Activated CD8-positive, alpha-beta memory T cell treated with anti-CD3 and anti-CD28 coated beads, Interleukin-2, amount 50 U/mL, for 1 hour (primary cell): ENCODE results near the gene UBAC2.
"Not testable (repeated sequence)": the region's sequence is repeated elsewhere in the genome, so short reads cannot be mapped to it uniquely, and the experiment has no call there.

Source experiments
- DNase-seq: peaks from one replicate; pipeline ENCODE4 v3.0.0-alpha.2; 2020; ENCODE audit errors: extremely low read depth

The UBAC2 gene

DNA sequence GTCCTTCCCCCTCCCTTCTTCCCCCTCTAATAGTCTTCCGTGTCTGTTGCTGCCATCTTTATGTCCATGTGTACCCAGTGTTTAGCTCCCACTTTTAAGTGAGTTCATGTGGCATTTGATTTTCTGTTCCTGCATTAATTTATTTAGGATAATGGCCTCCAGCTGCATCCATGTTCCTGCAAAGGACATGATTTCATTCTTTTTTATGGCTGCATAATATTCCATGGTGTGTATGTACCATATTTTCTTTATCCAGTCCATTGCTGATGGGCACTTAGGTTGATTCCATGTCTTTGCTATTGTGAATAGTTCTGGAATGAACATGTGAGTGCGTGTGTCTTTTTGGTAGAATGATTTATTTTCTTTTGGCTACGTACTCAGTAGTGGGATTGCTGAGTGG lies 48.5 kb downstream of the UBAC2 start:
- not testable (repeated sequence) for DNase-seq

DNA sequence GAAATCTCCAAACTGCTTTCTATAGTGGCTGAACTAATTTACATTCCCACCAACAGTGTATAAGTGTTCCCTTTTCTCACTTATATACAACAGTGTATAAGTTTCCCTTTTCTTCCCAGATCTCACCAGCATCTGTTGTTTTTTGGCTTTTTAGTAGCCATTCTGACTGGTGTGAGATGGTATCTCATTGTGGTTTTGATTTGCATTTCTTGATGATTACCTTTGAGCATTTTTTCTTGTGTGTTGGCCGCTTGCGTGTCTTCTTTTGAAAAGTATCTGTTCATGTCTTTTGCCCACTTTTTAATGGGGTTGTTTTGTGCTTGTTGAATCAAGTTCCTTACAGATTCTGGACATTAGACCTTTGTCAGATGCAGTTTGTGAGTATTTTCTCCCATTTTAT lies 49.0 kb downstream of the UBAC2 start:
- DNase-seq = not testable (repeated sequence)

DNA sequence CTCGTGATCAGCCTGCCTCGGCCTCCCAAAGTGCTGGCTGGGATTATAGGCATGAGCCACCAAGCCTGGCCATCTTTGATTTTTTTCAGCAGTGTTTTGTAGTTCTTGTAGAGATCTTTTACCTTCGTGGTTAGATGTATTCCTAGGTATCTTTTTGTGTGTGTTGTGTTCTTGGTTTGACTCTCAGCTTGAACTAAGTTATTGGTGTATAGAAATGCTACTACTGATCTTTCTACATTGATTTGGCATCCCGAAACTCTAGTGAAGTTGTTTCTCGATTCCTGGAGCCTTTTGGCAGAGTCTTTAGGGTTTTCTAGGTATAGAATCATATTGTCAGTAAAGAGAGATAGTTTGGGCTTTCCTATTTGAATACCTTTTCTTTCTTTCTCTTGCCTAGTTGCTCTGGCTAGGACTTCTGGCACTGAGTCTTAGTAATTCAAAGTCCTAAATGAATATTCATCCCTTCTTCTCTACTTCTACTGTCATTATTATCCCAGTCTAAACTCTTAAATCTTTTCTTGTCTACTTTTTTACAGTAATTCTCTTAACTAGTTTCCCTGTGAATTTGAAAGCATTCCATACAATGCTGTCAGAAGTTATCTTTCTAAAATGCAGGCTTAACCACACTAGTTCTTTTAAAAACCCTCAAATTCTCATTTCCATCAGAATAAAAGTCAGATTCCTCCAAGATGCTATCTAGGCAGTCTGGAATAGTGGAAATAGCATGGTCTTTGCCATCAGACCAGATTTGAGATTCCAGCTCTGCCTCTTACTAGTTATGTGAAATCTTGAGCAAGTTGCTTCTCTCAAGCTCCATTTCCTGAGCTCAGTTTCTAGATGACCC lies 50.5 kb downstream of the UBAC2 start:
- no peak for DNase-seq

DNA sequence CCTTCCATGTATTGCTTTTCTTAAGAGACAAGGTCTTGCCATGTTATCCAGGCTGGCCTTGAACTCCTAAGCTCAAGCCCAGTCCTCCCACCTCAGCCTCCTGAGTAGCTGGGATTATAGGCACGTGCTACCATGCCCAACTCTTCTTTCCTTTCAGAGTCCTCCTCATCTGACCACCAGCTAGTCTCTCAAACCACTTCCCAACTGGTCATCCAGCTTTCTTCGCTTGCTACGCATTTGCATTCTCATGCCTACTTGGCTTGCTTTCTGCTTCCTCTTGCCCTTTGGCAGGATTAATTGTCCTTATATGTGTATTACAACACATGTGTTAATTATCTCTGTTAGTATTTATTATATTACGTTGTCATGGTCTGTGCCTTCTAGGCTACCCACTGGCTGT lies 51.3 kb downstream of the UBAC2 start:
- no peak for DNase-seq

DNA sequence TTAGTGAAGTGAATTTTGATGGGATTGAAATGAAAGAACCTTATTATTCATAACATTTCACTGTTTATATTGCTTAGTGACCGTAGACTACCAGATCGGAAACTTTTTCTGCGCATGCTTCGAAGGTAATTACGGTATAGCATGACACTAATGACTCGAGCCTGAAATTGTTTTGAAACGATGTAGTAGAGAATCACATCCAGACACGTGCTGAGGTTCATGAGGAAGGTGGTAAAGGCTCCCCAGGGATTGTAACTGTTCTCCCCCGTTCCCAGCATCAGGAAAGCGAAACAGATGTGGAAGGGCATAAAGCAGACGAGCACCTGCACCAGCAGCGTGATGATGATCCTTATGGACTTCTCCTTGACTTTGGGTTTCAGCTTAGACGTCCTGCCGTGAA lies 54.2 kb downstream of the UBAC2 start:
- DNase-seq = no peak

DNA sequence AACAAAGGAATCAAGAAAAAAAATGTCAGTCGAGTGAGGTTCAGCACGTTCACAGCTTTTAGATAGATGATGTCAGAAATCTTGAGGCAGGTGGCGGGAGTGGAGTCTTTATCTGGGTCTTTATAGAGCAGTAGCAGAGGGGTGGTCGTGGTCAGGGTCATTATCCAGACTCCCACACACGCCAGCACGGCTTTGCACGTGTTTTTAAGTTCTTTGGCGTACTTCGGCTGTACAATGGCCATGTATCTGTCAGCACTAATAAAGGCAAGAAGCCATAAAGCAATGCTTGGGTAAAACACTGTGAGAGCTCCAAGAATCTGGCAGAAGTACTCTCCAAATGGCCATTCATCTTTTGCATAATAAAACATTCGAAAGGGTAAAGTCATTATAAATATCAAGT lies 54.6 kb downstream of the UBAC2 start:
- no peak for DNase-seq

DNA sequence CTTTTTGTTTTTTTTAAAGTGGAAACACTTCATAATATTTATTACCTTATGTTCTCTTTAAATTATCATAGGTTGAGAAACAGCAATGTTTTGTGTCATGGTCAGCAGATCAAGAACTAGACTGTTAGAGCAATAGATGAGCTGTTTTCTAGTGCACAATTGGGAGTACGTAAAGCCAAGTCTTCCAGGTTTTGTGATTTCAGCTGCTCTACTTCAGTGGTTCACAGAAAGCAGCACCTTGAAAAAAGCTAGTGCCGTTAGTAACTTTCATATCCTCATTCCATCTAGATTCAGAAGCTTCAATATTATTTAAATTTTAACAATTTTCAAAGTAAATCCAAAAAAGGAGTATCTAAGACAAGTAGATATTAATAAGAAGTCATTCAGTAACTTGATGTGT lies 55.6 kb downstream of the UBAC2 start:
- no peak for DNase-seq

DNA sequence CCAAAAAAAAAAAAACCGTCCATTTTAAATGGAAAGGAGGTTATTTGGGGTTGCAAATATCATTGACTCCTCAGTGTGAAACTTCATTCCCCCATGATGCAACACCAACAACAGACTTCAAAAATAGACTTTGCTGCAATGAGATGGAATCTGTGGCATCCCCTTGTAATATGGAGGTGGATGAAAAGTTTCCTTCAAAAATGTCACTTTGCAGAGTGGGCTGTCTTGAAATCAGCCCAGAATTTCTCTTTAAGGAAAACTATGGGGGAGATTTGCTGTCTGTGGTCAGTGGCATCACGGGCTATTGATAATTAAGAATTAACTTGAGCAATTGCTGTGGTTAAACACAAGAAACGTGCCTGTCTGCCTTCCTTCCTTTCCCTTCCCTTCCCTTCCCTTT lies 56.1 kb downstream of the UBAC2 start:
- no peak for DNase-seq

DNA sequence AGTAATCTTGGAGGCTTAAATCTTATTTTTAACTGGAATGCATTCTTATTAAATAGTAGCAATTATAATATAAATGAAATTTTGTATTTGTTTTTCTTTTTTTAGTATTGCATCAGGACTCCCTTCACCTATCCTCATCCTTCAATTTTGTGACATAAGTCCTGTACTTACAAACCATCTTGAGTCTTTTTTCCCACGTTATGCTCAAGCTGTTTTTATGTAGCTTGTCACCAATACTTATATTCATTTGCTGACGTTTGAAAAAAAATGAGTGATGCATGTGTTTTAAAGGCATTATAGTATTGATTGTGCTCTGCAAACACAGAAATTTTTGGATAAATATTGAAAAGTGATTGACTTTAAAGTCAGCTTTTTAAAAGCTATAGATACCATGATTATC lies 56.6 kb downstream of the UBAC2 start:
- DNase-seq = no peak

DNA sequence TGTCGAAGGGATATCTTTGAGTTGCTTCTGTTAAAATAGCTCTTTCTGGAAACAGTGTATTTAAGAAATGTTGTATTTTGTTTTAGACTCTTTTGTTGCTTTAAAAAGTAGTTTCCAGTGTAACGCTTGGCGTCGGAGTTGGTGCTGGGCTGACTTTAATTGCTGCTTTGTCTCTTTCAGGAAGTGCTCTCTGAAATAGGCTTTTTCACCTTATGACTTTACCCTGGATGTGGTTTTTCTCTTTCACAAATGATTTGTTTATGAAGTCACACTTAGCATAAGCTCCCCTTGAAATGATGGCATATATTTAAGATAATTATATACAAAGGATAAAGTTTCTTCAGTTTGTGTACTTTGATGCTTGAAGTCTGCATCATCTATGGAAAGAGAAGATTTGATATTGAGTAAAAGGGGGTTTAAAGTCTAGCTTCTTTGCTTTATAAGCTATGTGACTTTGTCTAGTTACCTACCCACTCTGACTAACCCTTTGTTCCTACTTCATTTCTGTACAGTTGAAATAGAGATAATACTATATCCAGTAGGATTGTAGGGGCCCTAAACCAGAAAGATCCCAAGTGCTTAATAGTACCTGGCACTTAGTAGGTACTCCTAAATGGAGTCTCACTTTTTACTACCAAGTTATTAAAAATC lies 57.7 kb downstream of the UBAC2 start, which contains the start of gene GPR18:
Gene GPR18 (minus strand): TSS at position 170 of the 651 bp plus-strand sequence. CDS start 2,507 bp downstream, outside the sequence.
- DNase-seq = no peak

DNA sequence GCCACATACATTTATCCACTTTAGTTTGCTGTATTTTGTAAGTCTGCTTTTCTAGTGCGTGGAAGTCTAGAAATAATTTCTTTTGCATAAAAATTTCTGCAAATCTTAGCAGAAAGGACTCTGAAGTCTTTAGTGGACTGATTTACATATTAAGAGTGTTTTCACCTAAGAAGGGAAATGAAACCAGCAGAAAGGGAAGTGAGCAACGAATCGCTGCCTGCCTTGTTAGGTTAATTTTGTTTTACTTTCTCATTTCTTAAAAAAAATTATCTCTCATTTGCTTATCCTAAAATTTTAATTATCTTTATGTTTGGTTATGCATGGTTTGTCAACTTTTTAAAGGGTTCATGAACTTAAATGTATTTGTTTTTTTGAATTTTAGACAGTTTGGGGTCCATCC lies 58.3 kb downstream of the UBAC2 start:
- DNase-seq = no peak

DNA sequence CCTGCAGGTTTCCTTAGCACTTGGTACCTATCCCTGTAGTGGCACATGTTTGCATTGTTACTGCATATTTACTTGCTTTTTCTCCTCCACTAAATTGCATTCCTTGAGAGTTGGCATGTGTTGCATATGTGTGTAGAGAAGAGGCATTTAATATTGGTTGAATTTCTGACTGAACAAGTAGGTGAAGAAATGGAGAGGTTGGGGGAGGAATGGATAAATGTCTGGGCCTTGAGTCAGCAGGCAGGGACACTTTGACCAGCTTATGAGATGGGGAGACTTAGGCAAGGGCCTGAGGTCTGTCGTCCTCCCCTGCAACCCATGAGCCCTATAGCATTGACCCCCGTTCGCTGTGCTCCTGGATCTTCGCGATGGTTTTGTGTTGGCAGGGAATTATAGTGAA lies 59.6 kb downstream of the UBAC2 start:
- DNase-seq = no peak

DNA sequence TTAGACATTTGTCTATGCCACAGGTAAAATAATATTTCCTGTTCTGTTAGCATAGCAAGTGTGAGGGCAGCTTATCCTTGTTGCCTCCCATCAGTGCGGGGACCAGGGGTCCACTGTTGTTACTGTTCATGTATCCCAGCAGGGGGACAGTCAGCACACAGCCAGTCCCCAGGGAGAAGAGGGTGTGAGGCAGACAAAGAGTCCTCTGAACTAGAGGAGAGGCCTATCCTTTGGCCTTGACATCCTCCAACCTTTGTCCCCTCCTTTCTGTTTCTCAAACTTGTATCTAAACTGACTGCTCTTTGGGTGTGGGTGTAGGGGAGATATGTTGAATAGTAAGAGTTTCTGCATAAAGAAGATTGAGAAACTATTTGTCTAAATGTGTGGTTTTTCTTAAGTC lies 60.4 kb downstream of the UBAC2 start:
- DNase-seq = no peak

DNA sequence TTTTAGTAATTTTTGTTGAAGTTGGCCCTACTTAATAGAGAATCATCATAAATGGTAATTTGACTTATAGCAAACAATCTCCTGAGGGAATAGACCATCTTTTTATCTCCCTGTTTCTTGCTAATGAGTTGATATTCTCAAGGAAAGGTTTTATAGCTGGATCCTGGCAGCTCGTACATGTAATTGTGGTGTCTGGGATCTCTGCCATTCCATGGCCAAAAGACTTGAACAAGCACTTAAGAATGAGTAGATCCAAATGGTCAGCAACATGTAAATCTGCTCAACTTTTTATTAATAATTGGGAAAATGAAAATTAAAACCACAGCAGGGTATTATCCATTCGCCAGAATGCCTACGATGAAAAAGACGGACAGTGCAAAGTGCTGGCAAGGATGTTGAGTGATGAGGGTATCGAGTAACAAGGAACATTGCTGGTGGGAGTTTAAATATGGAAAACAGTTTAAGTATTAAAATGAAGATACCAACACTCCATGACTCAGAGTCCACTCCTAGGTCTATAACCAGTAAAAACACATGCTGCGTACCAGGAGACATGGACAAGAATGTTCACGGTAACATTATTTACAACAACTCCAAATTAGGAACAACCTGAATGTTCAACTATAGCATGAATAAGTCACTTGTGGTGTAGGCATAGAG lies 62.6 kb downstream of the UBAC2 start:
- DNase-seq = no peak

DNA sequence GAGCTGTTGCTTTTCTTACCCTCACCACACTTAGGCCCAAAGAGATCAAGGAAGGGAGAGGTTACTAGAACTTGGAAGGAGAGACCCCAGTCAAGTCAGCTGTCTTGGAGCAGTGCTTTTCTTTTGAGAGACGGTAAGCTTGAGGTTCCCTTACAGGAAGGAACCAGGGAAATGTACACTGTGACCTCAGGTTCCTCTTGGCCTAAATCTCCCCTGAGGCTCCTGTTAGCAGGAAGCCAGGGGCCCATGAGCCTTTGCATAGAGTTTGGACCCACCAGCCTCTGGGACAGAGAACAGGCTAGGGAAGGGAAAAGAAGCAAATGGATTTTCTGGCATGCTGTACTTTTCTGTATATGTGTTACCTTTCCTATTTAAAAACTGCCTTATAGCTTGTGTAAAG lies 63.4 kb downstream of the UBAC2 start:
- no peak for DNase-seq

DNA sequence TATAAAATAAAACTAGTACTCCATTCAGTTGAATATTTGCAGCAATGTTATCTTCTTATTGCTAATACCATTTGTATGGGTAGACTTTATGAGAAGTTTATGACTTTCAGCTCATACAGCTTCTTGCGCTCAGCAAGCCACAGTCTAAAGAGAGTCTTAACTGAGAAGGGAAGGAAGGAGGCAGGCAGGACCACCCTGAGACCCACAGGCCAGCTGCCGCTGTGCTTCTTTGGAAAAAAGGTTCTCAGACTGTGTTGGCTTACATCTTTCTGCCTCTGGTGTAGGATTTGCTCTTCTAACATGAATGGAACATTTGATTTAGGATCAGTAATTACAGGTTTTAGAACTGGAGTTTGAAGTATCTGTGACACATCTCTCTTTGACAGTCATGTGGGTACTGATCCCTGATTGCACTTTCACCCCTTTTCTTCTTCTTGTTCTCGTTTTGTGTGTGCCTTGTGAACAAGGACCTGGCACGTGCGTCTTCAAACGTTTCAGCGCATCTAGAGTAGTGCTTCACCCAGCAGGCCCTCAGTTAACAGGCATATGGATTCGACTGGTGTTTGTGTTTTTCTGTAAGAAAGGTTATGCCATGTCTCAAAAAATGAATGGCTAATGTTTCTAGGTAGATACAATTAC lies 64.6 kb downstream of the UBAC2 start:
- no peak for DNase-seq

DNA sequence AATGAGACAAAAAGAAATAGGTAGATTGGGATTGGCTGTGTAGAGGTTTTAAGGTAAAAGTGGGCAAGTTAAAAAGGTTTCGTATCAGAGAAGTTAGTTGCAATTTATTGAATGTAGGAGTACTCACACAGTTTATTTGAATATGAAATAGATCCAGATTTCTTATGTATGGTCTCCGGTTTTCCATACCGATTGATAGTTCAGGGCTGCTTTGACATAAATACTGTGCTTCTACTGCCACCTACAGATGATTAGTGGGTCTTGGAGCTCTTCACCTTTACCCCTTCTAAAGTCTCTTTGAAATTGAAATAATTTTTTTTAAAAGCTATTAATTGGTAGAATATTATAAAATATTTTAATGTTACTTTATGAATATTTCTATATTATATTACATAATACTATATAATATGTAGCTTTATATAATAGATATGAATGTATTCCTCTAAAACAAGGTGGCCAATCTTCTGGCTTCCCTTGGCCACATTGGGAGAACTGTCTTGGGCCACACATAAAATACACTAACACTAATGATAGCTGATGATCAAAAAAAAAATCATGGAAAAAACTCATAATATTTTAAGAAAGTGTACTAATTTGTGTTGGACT lies 65.3 kb downstream of the UBAC2 start:
- no peak for DNase-seq

DNA sequence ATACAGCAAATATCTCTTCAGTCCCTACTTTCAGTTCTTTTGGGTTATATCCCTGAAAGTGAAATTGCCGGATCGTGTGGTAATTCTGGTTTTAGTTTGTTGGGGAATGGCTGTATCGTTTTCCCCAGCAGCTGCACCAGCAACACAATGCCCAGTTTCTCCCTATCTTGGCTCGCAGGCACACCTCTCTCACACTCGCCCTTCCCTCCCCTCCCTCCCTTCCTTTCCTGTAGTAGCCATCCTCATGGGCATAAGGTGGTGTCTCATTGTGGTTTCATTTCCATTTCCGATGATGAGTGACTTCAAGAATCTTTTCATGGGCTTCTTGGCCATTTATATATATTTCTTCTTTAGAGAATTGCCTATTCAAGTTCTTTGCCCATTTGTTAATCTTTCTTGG lies 66.2 kb downstream of the UBAC2 start:
- no peak for DNase-seq

DNA sequence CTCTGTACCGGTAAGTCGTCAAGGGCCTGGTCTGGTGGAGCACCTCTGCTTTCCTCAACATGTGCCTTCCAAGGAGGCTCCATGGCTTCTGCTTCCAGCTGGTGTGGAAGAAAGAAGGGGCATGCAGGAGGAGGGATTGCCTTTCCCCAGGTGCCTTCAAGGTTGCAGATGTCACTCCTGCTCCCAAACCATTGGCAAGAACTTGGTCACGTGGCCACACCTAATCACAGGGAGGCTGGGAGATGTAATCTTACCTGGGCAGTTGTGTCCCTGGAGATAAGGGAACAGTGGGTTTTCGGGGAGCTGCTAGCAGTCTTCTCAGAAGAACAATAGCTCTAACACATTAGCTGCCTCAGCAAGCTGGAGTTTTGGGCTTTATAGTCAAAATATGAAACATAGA lies 67.3 kb downstream of the UBAC2 start:
- DNase-seq = no peak

DNA sequence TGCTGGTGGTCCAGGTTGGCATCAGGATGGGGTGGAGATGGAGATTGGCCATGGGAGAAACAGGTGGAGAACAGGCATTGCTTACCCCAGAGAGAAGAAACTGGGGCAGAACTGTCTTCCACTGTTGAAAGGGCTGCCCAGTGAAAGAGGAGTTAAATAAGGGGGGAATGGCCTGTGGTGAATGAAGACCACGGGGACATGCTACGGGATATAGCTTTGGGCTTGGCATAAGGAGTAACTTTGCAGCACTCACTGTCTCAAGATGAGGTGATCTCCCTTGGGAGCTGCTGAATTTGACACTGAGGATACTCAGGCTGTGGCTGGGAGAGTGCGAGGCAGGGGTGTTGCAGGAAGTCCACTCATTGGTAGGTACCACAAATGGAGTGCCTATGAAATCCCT lies 68.2 kb downstream of the UBAC2 start:
- no peak for DNase-seq

DNA sequence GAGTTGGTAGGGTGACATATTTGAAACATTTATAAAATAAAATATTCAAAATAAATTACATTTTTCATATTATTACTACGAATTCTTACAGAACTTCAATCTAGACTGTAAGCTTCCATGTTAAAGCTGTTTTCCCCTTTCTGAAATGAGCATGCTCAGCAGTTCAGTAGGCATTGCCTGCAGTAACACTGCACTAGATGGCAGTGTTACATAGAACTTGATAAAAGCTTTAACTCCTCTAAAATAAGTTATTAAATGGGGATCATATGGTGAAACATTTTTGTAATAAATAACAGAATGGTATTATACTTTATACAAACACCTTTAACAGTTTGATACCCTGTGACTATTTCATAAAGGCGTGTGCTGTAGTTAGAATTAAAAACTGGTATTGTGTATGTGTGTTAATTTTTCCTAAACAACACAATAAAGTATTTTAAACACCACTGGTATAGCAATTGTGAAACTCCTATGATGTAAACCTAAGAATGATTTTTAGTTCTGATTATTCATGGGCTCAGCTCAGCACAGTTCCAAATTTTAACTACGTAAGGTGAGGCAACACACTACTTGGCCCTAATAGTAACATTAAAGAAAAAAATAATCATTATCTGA lies 69.1 kb downstream of the UBAC2 start:
- DNase-seq = no peak

DNA sequence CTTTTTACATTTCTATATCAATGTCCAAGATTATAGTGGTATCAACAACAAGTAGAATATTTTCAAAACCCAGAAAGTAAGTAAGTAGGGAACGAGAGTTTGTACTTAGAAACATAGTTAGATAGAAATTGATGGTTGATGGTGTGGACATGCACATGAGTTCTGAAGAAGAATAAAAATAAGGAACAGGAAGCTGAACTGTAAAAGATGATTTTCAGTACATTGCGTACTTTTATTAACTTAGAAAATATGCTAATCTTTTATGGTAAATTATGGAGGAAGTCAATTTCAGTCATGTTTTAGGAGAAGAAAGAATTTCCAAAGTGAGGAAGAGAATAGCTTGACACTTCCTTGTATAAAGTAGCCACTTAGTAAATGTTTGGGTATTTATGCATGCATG lies 69.9 kb downstream of the UBAC2 start:
- no peak for DNase-seq
